GM21737 (cell line): ENCODE results near the gene TFF2.

Experiments used
- ATAC-seq: cut with Tn5 transposase; IDR thresholded peaks from one replicate; pipeline ENCODE4 v1.9.1; 2021; ENCODE audit warnings: mild to moderate bottlenecking, moderate library complexity; ENCODE audit not compliant: unreplicated experiment

The TFF2 gene

GRCh38 chr21:42306366-42307035 is 44.3 kb downstream of the TFF2 start:
- no peak for ATAC-seq

- no peak for ATAC-seq
Measured at GRCh38 chr21:42305707-42306147, 45.1 kb downstream of the TFF2 start.

GRCh38 chr21:42304556-42305454 is 46.0 kb downstream of the TFF2 start:
- no peak for ATAC-seq

GRCh38 chr21:42303443-42303842 is 47.4 kb downstream of the TFF2 start:
- no peak for ATAC-seq

GRCh38 chr21:42302794-42303193 is 48.0 kb downstream of the TFF2 start:
- ATAC-seq = no peak

GRCh38 chr21:42302076-42302650 is 48.6 kb downstream of the TFF2 start:
- ATAC-seq = no peak

- no peak for ATAC-seq
Measured at GRCh38 chr21:42301371-42302075, 49.3 kb downstream of the TFF2 start.

- ATAC-seq = no peak
Measured at GRCh38 chr21:42300956-42301355, 49.8 kb downstream of the TFF2 start.

GRCh38 chr21:42300045-42300583 is 50.7 kb downstream of the TFF2 start:
- ATAC-seq = no peak

GRCh38 chr21:42299324-42300044 is 51.3 kb downstream of the TFF2 start:
- no peak for ATAC-seq

- ATAC-seq = no peak
Measured at GRCh38 chr21:42298657-42299056, 52.1 kb downstream of the TFF2 start.

- no peak for ATAC-seq
Measured at GRCh38 chr21:42298237-42298636, 52.6 kb downstream of the TFF2 start.

- no peak for ATAC-seq
Measured at GRCh38 chr21:42297377-42297776, 53.4 kb downstream of the TFF2 start.

- no peak for ATAC-seq
Measured at GRCh38 chr21:42296501-42296900, 54.3 kb downstream of the TFF2 start.
